Activated naive CD8-positive, alpha-beta T cell (primary cell): ENCODE data around the gene SRCIN1.
A peak's percentile ranks its signal among the peaks of the same experiment; 100 is the strongest.

ENCODE experiments used
- H3K27ac Mint-ChIP-seq: one replicate; pipeline ENCODE4 v1.8.0; 2021; ENCODE audit warnings: mixed read lengths
- H3K27me3 Mint-ChIP-seq: one replicate; pipeline ENCODE4 v1.8.0; 2021; ENCODE audit warnings: mixed read lengths
- H3K36me3 Mint-ChIP-seq: one replicate; pipeline ENCODE4 v1.8.0; 2021; ENCODE audit warnings: mixed read lengths
- H3K4me1 Mint-ChIP-seq: one replicate; pipeline ENCODE4 v1.8.0; 2021; ENCODE audit warnings: low read depth, mixed read lengths
- H3K4me3 Mint-ChIP-seq: one replicate; pipeline ENCODE4 v1.8.0; 2021; ENCODE audit warnings: mild to moderate bottlenecking, mixed read lengths
- H3K9me3 Mint-ChIP-seq: one replicate; pipeline ENCODE4 v1.8.0; 2021; ENCODE audit warnings: low read depth, mixed read lengths

Gene SRCIN1

DNA sequence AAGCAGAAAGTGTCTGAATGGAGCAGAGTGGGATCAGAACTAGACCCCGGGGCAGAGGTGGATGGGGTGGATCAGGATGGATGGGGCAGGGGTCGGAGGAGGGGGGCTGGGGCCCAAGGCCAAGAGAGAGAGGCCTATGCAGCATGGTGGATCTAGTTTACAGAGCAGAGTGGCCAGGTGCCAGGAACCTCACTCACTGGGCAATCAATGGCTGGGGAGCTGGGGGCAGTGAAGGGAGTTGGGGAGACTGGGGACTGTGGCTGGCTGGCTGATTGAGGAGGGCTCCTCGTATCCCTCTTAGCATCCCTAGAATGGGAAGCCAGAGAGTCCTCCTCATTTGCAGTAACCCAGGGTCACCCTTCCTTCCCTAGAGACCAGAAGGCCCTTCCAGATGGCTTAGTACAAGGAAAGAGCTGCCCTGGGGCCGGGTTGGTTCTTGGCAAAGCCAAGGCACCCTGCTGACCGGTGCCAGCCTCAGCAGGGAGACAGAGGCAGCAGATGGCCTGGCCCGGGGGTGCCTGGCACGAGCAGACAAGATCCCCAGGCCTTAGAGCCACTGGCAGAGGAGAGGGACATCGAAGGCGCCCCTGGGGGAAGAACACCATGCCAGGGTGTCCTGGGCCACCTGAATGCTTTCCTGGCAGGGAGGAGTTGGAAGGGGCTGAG lies 36.8 kb downstream of the SRCIN1 start:
- H3K4me1 Mint-ChIP-seq, result peaks cover 11% of the 10 kb centered on the region
- no peaks in the 10 kb centered on the region for H3K9me3 Mint-ChIP-seq
- no peak overlapping the region for H3K27ac Mint-ChIP-seq
- H3K36me3 Mint-ChIP-seq, result peaks cover 2% of the 10 kb centered on the region
- peaks cover 57% of the 10 kb centered on the region for H3K27me3 Mint-ChIP-seq
- H3K4me3 Mint-ChIP-seq, result no peak overlapping the region

DNA sequence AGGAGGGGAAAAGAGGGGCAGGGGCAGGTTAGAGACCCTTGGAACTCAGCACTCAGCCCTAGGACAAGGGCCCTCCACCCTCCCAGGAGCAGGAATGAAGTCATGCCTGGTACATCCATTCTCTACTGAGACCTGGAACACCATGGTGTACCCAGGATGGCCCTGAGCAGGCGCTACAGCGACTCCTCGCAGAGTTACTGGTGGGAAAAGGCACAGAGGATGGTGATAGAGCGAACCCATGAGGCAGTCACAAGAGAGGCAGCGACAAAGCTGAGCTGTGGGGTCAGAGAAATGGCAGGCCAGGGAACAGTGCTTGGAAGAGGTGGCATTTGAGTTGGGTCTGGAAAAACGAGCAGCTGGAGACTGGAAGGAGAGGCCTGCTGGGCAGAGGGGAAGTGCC lies 37.5 kb downstream of the SRCIN1 start:
- H3K27me3 Mint-ChIP-seq, result peaks cover 51% of the 10 kb centered on the region
- no peaks in the 10 kb centered on the region for H3K9me3 Mint-ChIP-seq
- no peak overlapping the region for H3K27ac Mint-ChIP-seq
- H3K36me3 Mint-ChIP-seq, result peaks cover 2% of the 10 kb centered on the region
- peaks cover 14% of the 10 kb centered on the region for H3K4me1 Mint-ChIP-seq
- H3K4me3 Mint-ChIP-seq, result no peak overlapping the region

DNA sequence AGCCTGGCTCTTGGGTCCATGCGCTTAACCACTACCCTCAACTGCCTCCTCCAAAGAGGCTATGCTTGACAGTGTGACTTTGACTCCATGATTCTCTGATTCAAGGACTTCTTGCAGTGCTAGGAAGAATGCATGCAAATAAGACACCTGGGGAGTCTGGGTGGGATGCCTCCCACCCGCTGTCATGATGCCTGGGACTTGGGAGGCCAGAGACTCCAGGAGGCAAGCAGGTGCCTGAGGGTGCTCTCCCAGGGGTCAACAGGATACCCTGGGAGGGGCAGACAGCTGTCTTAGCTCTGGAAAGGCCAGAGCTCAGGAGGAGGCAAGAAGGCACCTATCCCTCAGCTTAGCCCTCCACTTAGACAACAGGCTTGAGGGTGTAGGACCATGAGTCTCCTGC lies 38.4 kb downstream of the SRCIN1 start:
- peaks cover 53% of the 10 kb centered on the region for H3K27me3 Mint-ChIP-seq
- H3K27ac Mint-ChIP-seq, result no peak overlapping the region
- peaks cover 13% of the 10 kb centered on the region for H3K4me1 Mint-ChIP-seq
- H3K36me3 Mint-ChIP-seq, result peaks cover 2% of the 10 kb centered on the region
- no peak overlapping the region for H3K4me3 Mint-ChIP-seq
- no peaks in the 10 kb centered on the region for H3K9me3 Mint-ChIP-seq

DNA sequence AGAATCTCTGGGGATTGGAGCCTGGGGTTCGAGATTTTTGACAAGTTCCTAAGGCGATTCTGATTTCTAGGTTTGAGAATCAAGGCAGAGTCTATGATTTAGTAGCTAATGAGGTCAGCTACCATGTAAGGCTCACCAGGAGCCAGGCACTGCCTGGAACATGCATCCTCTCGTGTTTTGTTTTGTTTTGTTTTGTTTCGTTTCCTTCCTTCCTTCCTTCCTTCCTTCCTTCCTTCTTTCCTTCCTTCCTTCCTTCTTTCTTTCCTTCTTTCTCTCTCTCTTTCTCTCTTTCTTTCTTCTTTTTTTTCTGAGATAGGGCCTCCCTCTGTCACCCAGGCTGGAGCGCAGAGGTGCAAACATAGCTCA lies 39.1 kb downstream of the SRCIN1 start:
- H3K27ac Mint-ChIP-seq, result no peak overlapping the region
- H3K27me3 Mint-ChIP-seq, result peaks cover 56% of the 10 kb centered on the region
- no peak overlapping the region for H3K4me3 Mint-ChIP-seq
- H3K9me3 Mint-ChIP-seq, result no peaks in the 10 kb centered on the region
- peaks cover 2% of the 10 kb centered on the region for H3K36me3 Mint-ChIP-seq
- H3K4me1 Mint-ChIP-seq, result peaks cover 12% of the 10 kb centered on the region

DNA sequence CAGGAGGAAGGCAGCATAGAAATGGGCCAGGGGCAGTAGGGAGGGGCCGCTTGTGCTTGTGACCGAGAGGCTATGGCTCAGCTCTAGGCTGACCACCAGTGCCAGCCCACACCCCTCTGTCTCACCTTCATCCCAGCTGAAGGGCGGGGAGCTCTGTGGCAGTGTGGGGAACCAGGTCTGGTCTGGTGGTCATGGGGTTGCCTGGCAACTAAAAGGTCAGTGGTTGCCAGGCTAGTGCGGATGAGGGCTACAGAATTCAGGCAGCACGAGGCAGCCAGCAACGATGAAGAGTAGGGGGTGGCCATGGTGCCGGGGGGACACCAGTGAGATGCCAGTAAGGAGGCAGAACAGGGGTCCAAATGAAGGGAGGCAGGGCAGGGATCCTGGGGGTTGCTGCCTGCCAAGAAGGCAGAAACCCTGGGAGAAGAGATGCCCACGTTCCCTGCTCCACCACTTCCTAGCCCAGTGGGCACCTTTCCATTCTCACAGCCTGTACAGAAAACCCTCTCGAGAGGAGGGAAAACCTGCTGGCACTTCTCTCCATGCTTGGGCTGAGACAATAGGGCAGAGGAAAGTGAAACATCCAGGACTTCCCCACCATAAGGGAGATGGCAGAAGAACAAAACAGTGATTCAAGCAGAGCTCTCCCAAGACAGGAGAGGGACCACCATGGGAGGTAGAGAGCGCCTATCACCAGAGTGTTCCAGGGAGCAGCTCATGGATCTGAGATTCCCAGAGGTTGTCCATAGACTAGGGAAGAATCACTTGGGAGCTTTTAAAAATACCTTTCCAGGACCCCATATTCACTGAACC lies 39.7 kb downstream of the SRCIN1 start:
- H3K27ac Mint-ChIP-seq, result no peak overlapping the region
- H3K4me3 Mint-ChIP-seq, result no peak overlapping the region
- no peaks in the 10 kb centered on the region for H3K9me3 Mint-ChIP-seq
- H3K4me1 Mint-ChIP-seq, result peaks cover 10% of the 10 kb centered on the region
- H3K36me3 Mint-ChIP-seq, result peaks cover 2% of the 10 kb centered on the region
- H3K27me3 Mint-ChIP-seq, result peaks cover 52% of the 10 kb centered on the region

DNA sequence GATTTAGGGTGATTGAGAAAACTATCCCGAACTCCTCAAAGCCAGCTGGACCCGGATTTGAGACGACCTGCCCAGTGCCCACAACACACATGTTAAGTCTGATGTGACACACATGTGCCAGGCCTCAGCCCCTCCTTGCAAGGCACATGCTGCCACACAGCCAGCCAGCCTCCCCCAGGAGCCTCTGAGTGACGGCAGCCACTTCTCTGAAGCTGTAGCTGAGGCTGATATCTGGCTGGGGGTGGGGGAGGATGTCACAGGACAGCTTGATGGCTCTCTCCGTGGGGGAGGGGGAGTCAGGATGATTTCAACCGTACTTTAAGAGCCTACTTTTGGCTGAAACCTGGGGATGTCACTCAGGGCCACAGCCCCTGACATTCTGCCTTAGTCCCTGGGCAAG lies 40.9 kb downstream of the SRCIN1 start:
- Mint-ChIP-seq H3K36me3 (no peaks in the 10 kb centered on the region), H3K4me1 (peaks cover 17% of the 10 kb centered on the region), H3K27me3 (peaks cover 50% of the 10 kb centered on the region), H3K9me3 (no peaks in the 10 kb centered on the region), H3K27ac (no peak overlapping the region), H3K4me3 (no peak overlapping the region)

DNA sequence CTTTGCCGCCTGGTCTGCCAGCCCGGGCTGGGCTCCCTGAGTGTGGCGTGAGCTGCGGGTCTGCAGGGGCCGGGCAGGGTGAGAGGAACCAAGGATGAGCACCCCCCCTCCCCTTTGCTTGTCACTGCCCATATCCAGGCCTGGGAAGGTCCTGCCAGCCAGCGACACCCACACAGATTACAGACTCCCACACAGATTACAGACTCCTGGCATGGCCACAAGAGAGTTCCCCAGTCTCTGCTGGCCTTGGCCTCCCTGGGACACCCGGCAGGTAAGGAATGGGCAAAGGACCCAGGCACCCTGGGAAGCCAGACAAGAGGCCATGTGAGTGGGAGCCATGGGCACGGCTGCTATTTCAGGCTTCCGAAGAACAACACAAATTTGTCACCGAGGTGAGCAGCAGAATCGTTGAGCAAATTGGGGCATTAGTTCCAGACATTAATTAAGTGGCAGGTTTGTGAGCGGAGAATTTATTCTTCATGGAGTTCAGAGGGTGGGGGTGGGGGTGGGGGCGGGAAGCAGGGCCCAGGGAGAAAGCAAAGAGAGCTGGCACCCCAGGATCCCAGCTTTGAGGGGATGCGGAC lies 41.4 kb downstream of the SRCIN1 start:
- Mint-ChIP-seq H3K4me1 (peaks cover 20% of the 10 kb centered on the region), H3K9me3 (no peaks in the 10 kb centered on the region), H3K27me3 (peaks cover 48% of the 10 kb centered on the region), H3K36me3 (no peaks in the 10 kb centered on the region), H3K27ac (no peak overlapping the region), H3K4me3 (no peak overlapping the region)

DNA sequence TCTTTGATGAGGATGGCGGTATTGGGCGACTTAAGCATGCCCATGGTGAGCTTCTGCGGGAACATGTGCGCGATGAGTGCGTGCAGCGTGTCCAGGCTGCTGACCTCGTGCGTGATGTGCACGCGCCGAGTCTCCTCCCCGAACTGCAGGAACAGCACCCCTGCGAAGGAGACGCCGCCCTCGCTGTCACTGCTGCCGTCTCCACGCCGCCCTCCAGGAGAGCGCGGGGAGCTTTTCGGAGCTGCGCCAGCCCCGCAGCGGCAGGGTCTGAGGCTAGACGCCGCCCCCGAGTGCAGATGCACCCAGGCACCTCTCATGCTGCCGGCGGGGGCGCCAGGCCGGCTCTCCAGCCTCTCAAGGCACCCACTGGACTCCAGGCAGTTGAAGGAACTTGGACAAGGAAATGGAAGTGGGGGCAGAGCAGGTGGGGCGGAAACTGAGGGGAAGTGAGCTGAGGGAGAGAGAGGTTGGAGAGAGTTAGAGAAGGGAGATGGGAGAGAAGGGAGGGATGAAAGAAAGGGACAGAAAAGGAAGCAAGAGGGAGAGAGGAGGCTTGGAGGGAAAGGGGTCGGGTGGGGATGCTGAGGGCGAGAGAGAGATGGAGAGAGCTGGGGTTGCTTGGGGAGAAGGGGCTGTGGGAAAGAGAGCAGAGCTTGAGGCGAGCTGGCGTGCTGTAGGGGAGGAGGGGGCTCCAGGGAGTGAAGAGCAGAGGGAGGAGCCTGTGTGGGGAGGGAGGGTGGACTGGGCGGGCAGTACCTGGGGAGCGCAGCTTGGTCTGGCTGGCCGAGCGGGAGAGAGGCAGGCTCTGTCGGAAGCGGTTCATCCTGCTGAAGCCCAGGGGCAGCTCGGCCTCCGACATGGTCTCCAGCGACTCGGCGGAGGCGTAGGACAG lies 42.1 kb downstream of the SRCIN1 start:
- Mint-ChIP-seq H3K27ac (no peak overlapping the region), H3K27me3 (peaks cover 43% of the 10 kb centered on the region), H3K4me3 (peak overlapping the region; percentile 32), H3K36me3 (no peaks in the 10 kb centered on the region), H3K4me1 (peaks cover 28% of the 10 kb centered on the region), H3K9me3 (no peaks in the 10 kb centered on the region)

DNA sequence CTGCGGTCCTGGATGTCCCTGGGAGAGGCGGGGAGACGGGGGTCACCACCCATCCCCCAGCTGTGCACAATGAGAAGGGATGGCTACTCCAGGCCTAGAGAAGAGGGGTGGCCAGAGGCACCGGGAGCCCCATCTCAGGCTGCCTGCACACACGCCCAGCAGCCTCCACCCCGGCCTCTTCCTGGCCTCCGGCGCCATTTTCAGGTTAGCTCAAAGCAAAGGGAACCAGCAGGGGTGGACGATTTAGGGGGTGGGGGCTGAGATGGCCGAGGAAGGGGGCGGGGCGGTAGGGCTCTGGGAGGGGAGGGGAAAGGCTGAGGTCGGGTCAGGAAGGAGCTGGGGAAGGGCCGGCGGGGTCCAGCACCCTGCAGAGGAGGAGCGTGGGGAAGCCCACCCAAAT lies 42.8 kb downstream of the SRCIN1 start:
- Mint-ChIP-seq H3K27me3 (peaks cover 37% of the 10 kb centered on the region), H3K4me3 (no peak overlapping the region), H3K4me1 (peaks cover 30% of the 10 kb centered on the region), H3K36me3 (no peaks in the 10 kb centered on the region), H3K27ac (no peak overlapping the region), H3K9me3 (no peaks in the 10 kb centered on the region)

DNA sequence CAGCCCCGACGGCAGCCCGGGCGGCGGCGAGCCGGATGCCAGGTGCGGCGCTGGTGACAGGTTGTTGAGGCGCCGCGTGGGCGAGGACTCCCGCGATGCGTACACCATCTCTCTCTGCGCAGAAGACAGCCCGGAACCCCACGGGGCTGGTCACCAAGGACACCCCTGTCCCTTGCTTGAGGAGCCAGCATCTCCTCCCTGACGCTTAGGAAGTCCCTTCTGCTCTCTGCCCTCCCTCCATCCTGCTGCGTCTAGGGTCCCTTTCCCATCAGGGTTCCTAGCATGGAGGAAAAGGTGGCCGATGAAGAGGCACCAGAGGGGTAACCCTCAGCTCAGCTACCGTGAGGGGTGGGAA lies 43.6 kb downstream of the SRCIN1 start:
- no peak overlapping the region for H3K27ac Mint-ChIP-seq
- H3K9me3 Mint-ChIP-seq, result no peaks in the 10 kb centered on the region

DNA sequence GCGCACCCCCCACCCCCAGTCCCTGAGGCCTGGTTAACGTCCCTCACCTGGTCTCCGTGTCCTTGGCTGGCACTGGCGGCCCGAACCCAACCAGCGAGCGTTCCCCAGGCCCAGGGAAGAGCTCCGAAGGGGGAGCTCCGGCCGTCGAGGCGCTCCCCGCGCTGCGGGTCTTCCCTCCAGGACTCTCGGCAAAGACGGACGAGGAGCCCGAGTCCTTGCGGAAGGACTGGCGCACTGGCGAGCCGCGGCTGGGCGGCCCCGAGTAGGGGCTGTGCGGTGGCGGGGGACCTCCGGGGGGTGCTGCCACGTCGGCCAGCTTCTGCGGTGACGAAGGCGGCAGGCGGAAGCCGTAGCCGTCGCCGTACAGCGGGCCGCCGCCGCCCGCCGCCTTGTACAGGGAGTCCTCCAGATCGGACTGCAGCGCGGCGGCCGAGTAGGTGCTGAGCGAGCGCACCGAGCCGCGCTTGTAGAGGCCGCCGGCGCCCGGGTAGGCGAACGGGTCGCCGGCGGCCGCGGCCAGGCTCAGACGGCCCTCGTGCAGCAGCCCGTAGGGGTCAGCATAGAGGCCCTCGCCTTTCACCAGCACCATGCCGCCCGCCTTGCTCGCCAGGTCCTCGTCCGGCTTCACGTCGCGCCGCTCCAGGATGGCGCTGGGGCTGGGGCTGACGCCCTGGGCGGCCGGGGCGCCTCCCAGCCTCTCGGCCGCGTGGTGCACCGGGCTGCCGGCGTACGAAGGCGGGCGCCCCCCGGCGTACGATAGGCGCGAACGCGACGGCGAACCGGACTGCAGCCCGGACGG lies 44.1 kb downstream of the SRCIN1 start:
- Mint-ChIP-seq H3K4me3 (no peak overlapping the region), H3K36me3 (no peaks in the 10 kb centered on the region), H3K27ac (no peak overlapping the region), H3K27me3 (peaks cover 28% of the 10 kb centered on the region), H3K9me3 (no peaks in the 10 kb centered on the region), H3K4me1 (peaks cover 33% of the 10 kb centered on the region)

More for the DNA sequence above, 43.6 kb downstream of the SRCIN1 start:
- Mint-ChIP-seq H3K4me1 (peaks cover 33% of the 10 kb centered on the region), H3K27me3 (peaks cover 33% of the 10 kb centered on the region), H3K36me3 (no peaks in the 10 kb centered on the region), H3K4me3 (peak overlapping the region; percentile 30)

DNA sequence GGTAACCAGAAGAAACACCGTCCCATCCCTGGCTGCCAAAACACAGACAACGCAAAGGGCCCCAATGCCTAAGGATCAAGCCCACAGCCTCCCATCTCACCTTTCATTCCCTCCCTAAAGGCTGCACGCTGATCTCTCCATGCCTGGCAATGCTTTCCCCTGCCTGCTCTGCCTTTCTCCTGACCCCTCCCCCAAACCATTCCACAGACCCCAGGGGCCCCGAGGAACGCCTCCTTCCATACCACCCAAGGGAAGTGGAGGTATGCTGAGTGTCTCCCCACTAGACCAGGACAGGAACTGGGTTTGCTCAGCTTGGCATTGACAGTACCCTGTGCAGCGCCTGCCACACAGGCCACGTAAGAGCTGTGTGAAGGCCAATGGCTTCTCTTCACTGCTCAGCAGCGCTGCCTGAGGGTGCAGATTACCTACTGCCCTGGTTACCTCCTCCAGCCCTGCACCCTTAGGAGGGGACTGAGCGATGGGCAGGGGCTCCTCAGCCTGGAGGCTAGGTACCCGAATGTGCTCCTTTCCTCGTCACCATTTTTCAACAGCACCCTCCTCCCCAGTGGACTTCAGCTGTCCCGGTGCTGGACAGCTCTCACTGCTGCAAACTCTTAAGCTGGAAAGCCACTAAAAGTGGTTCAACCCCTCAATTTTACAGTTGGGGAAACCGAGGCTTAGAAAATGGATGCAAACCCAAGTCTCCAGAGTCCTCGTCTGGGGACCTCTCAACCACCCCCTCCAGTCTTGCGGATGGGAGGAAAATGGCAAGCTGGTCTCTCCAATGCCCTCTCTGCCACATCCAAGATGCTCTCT lies 45.0 kb downstream of the SRCIN1 start:
- H3K36me3 Mint-ChIP-seq, result no peaks in the 10 kb centered on the region
- no peaks in the 10 kb centered on the region for H3K9me3 Mint-ChIP-seq
- H3K27me3 Mint-ChIP-seq, result peaks cover 22% of the 10 kb centered on the region
- no peak overlapping the region for H3K27ac Mint-ChIP-seq
- peaks cover 32% of the 10 kb centered on the region for H3K4me1 Mint-ChIP-seq
- H3K4me3 Mint-ChIP-seq, result peak overlapping the region; percentile 38

DNA sequence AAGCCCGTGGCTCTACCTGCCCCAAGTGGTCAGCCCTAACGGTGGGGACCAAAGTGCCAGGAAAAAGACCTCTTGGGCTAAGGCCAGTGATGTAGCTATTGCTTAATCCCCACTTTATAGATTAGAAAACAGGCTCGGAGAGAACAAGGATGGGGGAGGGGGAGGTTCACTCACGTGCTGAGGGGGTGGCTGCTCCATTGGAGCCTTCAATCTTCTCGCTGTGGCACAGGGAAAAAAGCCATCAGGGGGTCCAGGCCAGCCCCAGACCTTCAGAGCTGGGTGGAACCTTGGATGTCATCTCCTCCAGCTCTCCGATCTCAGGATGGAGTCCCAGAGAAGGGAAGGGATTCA lies 45.9 kb downstream of the SRCIN1 start:
- Mint-ChIP-seq H3K9me3 (no peaks in the 10 kb centered on the region), H3K4me3 (no peak overlapping the region), H3K36me3 (no peaks in the 10 kb centered on the region), H3K27me3 (peaks cover 18% of the 10 kb centered on the region), H3K27ac (no peak overlapping the region), H3K4me1 (peaks cover 32% of the 10 kb centered on the region)
